ENCODE measurements around the gene ABCC1. TPM values are rescaled to one million over a fixed set of nuclear protein-coding genes. Genes with fewer than 3 reads are reported as not detected.

ABCC1 gene
- total and polyA plus RNA-seq, 4 donors: 12.4 to 41.5 (median 31.3) TPM

- H3K27me3 ChIP-seq (ENCODE audit: control insufficient read depth in 3 of 3, insufficient read depth in 3 of 3, low read length in 2 of 3): no peaks in the 10 kb centered on the region
- H3K27ac ChIP-seq (ENCODE audit: low read depth in 1 of 2, low read length in 1 of 2): peak overlapping the region in 1 of 2 donors; percentile 1
- H3K9ac ChIP-seq (ENCODE audit: insufficient read depth in 1 of 2, low read length in 2 of 2): no peak overlapping the region
- no peaks in the 10 kb centered on the region for H3K36me3 ChIP-seq (ENCODE audit: control insufficient read depth in 4 of 4, insufficient read depth in 4 of 4, low read length in 4 of 4)
- ATAC-seq (ENCODE audit: insufficient read depth, low FRiP score) (no peak), DNase-seq (no peak)
- H3K4me1 ChIP-seq (ENCODE audit: control insufficient read depth in 5 of 5, insufficient read depth in 5 of 5, low read length in 5 of 5): peaks cover 0 to 16% (median 8%) of the 10 kb centered on the region in 5 donors
- H3K4me3 ChIP-seq: no peak overlapping the region
- TF ChIP-seq, protein P1, sequence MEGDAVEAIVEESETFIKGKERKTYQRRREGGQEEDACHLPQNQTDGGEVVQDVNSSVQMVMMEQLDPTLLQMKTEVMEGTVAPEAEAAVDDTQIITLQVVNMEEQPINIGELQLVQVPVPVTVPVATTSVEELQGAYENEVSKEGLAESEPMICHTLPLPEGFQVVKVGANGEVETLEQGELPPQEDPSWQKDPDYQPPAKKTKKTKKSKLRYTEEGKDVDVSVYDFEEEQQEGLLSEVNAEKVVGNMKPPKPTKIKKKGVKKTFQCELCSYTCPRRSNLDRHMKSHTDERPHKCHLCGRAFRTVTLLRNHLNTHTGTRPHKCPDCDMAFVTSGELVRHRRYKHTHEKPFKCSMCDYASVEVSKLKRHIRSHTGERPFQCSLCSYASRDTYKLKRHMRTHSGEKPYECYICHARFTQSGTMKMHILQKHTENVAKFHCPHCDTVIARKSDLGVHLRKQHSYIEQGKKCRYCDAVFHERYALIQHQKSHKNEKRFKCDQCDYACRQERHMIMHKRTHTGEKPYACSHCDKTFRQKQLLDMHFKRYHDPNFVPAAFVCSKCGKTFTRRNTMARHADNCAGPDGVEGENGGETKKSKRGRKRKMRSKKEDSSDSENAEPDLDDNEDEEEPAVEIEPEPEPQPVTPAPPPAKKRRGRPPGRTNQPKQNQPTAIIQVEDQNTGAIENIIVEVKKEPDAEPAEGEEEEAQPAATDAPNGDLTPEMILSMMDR (IDR thresholded peaks at IDR 0.05; ENCODE audit: control extremely low read depth, extremely low read depth): no peak
- 71 to 76% methylated on average over 8 of the region's 8 CpGs for WGBS, 2 donors
- H3K9me3 ChIP-seq (ENCODE audit: control insufficient read depth in 4 of 4, insufficient read depth in 3 of 4, low read length in 3 of 4): no peaks in the 10 kb centered on the region
These were observed 2.4 kb downstream of the ABCC1 start for GRCh38 chr16:15951852-15952251.

DNA sequence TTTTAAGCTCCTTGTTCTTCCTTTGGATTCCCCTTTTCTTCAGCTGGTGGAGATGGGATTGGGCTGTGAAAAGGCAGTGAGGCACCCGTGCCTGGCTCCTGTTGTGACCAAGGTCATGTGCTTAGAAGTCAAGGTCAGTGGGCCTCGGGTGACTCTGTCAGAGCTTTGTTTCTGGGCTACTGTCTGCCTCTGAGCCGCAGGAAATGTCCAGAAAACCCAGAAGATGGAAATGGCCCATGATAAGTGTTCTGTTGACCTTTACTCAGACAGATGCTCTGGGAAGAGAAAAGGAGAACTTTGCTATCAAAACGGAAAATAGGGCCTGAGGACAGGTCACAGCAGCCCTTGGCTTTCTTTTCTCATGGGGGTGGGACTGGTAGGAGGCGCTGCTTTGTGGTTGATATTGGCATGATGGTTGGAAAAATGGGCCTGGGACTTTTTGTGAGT, 2.9 kb downstream of the ABCC1 start:
- H3K9me3 ChIP-seq (ENCODE audit: control insufficient read depth in 4 of 4, insufficient read depth in 3 of 4, low read length in 3 of 4): no peaks in the 10 kb centered on the region
- H3K27ac ChIP-seq (ENCODE audit: low read depth in 1 of 2, low read length in 1 of 2): peak overlapping the region; percentile 25 to 57
- peaks cover 0 to 16% (median 8%) of the 10 kb centered on the region in 5 donors for H3K4me1 ChIP-seq (ENCODE audit: control insufficient read depth in 5 of 5, insufficient read depth in 5 of 5, low read length in 5 of 5)
- no peaks in the 10 kb centered on the region for H3K27me3 ChIP-seq (ENCODE audit: control insufficient read depth in 3 of 3, insufficient read depth in 3 of 3, low read length in 2 of 3)
- TF ChIP-seq, protein P1 (IDR thresholded peaks at IDR 0.05; ENCODE audit: control extremely low read depth, extremely low read depth): no peak
- ATAC-seq (ENCODE audit: insufficient read depth, low FRiP score) (no peak), DNase-seq (no peak)
- H3K4me3 ChIP-seq: no peak overlapping the region
- no peaks in the 10 kb centered on the region for H3K36me3 ChIP-seq (ENCODE audit: control insufficient read depth in 4 of 4, insufficient read depth in 4 of 4, low read length in 4 of 4)
- WGBS, 2 donors: 32 to 40% methylated on average over 5 of the region's 5 CpGs
- no peak overlapping the region for H3K9ac ChIP-seq (ENCODE audit: insufficient read depth in 1 of 2, low read length in 2 of 2)

GRCh38 chr16:15953477-15953876, 4.1 kb downstream of the ABCC1 start:
- WGBS, 2 donors: 79 to 90% methylated on average over 8 of the region's 8 CpGs
- Histone ChIP-seq H3K36me3 (ENCODE audit: control insufficient read depth in 4 of 4, insufficient read depth in 4 of 4, low read length in 4 of 4) (no peaks in the 10 kb centered on the region), H3K4me1 (ENCODE audit: control insufficient read depth in 5 of 5, insufficient read depth in 5 of 5, low read length in 5 of 5) (peaks cover 0 to 16% (median 9%) of the 10 kb centered on the region in 5 donors), H3K4me3 (no peak overlapping the region), H3K9ac (ENCODE audit: insufficient read depth in 1 of 2, low read length in 2 of 2) (no peak overlapping the region), H3K27ac (ENCODE audit: low read depth in 1 of 2, low read length in 1 of 2) (no peak overlapping the region), H3K27me3 (ENCODE audit: control insufficient read depth in 3 of 3, insufficient read depth in 3 of 3, low read length in 2 of 3) (no peaks in the 10 kb centered on the region), H3K9me3 (ENCODE audit: control insufficient read depth in 4 of 4, insufficient read depth in 3 of 4, low read length in 3 of 4) (no peaks in the 10 kb centered on the region)
- ATAC-seq (ENCODE audit: insufficient read depth, low FRiP score) (no peak), DNase-seq (no peak)
- TF ChIP-seq, protein P1 (IDR thresholded peaks at IDR 0.05; ENCODE audit: control extremely low read depth, extremely low read depth): no peak

All from lung (tissue), 12 donors.